Ascending aorta (tissue), 2 donors: ENCODE data around the gene SHANK3. TPM values are rescaled to one million over a fixed set of nuclear protein-coding genes. Genes with fewer than 3 reads are reported as not detected.

Experiments
- DNase-seq, 2 donors: peaks; one replicate each; pipeline ENCODE4 v3.0.0-alpha.2; 2019; ENCODE audit warnings: low spot score in 2 of 2
- H3K27ac ChIP-seq, 2 donors: fragments of 200-600 bp; sonication (generic); one replicate each; pipeline ENCODE4 v1.5.1; 2016 to 2017; ENCODE audit warnings: mild to moderate bottlenecking in 1 of 2
- H3K27me3 ChIP-seq: fragments of 200-600 bp; sonication (generic); one replicate; pipeline ENCODE4 v1.5.1; 2017
- H3K36me3 ChIP-seq, 2 donors: fragments of 200-600 bp; sonication (generic); one replicate each; pipeline ENCODE4 v1.5.1; 2016
- H3K4me1 ChIP-seq, 2 donors: fragments of 200-600 bp; sonication (generic); one replicate each; pipeline ENCODE4 v1.5.1; 2016 to 2017; ENCODE audit warnings: mild to moderate bottlenecking in 1 of 2
- H3K4me3 ChIP-seq, 2 donors: fragments of 200-600 bp; sonication (generic); one replicate each; pipeline ENCODE4 v1.5.1; 2016 to 2017; ENCODE audit warnings: mild to moderate bottlenecking in 1 of 2
- H3K9me3 ChIP-seq, 2 donors: fragments of 200-600 bp; sonication (generic); one replicate each; pipeline ENCODE4 v1.5.1; 2016
- CTCF ChIP-seq, 3 experiments: fragments of 200-600 bp in 2 of 3; fragments of 450-650 bp in 1 of 3; sonication (generic) in 2 of 3; IDR thresholded peaks; one replicate each; pipeline ENCODE4 v1.5.1; 2016 to 2019; ENCODE audit warnings: antibody characterized with exemption in 3 of 3, mild to moderate bottlenecking in 1 of 3, moderate library complexity in 1 of 3
- intact Hi-C: fragments of 100-400 bp; cut with DNase I; formaldehyde crosslinking; loops from one replicate; pipeline ENCODE4 v1.15.1; 2023
- total RNA-seq: library from RNA; depleted of rRNA; stranded (reverse); fragments of >200 nt; gene quantifications from one replicate; pipeline ENCODE4 v1.1.0, GENCODE V29; 2016

SHANK3 gene
- 128 TPM for total RNA-seq

GRCh38 chr22:50672471-50673230, at the start of gene SHANK3:
TSS of gene SHANK3 (plus strand) at chr22:50672823.
- Histone ChIP-seq H3K36me3 (no peaks in the 10 kb centered on the region), H3K27ac (peak within 1 kb of the TSS in 1 of 2 donors; percentile 61), H3K9me3 (no peaks in the 10 kb centered on the region), H3K4me3 (peak within 1 kb of the TSS; percentile 30 to 42), H3K27me3 (peaks cover 4% of the 10 kb centered on the region), H3K4me1 (peaks cover 0 to 6% of the 10 kb centered on the region in 2 donors)
- intact Hi-C loops = no loop called here
- peak in 1 of 2 donors; percentile 65 for DNase-seq
- TF ChIP-seq CTCF (IDR thresholded peaks at IDR 0.05) = no peak

- no peaks in the 10 kb centered on the region for H3K9me3 ChIP-seq
- no peaks in the 10 kb centered on the region for H3K27me3 ChIP-seq
- H3K4me1 ChIP-seq = peaks cover 4 to 15% of the 10 kb centered on the region in 2 donors
- no peak for TF ChIP-seq CTCF (IDR thresholded peaks at IDR 0.05)
- intact Hi-C loops = loop anchor here (5.0 kb wide), 3 partner anchors 97 to 772 kb away; partner anchors contain the start of genes SCO2 and ZBED4
- no peak overlapping the region for H3K27ac ChIP-seq
- no peak overlapping the region for H3K4me3 ChIP-seq
- H3K36me3 ChIP-seq = no peaks in the 10 kb centered on the region
- DNase-seq = peak in 1 of 2 donors; percentile 56
These were observed 48.1 kb upstream of the SHANK3 start for GRCh38 chr22:50624347-50625130.

DNA sequence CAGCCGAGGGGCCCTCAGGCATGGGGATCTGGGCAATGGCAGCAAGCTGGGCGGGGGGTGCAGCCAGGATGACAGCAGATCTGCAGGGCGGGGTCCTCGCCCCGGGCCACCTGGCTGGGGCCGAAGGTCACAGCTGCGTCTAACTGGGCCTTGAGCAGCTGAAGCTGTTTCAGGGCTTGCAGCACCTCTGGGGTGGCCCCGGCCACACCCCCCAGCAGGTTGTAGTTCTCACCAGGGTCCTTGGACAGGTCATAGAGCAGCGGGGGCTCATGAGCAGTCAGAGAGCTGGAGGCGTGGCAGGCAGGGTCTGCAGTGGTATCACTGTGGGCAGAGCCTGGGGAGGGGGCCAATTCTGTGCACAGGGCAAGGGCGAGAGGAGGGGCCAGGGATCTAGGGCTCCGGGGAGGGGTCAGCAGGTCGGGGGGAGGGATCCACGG, 47.5 kb upstream of the SHANK3 start:
- intact Hi-C loops = loop anchor here (5.0 kb wide), 3 partner anchors 98 to 773 kb away; partner anchors contain the start of genes SCO2 and ZBED4
- peak in 1 of 2 donors; percentile 60 for DNase-seq
- peaks cover 4 to 15% of the 10 kb centered on the region in 2 donors for H3K4me1 ChIP-seq

DNA sequence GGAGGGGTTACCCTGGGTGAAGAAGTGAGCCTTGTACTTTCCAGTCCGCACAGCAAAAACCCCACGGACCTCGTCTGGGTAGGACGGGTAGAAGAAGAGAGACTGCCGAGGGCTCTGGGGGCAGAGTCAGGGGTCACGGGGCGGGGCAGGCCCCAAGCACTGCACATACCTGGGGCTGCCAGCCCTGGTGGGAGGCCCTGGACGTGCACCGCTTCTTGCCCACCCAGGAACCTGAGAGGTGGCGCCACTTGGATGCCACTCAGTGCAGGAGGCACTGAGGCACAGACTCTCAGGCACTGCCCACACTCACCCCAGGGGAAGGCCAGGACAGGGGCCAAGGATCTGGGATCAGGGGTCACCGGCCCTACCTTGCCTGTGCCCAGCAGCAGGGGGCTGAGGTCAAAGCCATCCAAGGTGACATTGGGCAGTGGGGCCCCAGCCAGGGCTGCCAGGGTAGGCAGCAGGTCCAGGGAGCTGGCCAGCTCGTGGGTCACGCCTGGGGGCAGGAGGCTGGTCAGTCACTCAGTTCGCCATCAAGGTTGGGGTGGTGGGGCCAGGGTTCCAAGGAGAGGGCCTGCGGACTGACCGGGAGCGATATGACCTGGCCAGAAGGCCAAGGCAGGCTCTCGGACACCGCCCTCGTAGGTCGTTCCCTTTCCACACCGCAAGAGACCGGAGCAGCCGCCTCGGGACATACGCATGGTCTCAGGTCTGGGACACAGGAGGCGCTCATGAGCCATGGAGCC, 46.9 kb upstream of the SHANK3 start:
- no peak for TF ChIP-seq CTCF (IDR thresholded peaks at IDR 0.05)

More for the DNA sequence above, 47.5 kb upstream of the SHANK3 start:
- Histone ChIP-seq H3K9me3 (no peaks in the 10 kb centered on the region), H3K4me3 (no peak overlapping the region), H3K27me3 (no peaks in the 10 kb centered on the region), H3K27ac (no peak overlapping the region), H3K36me3 (no peaks in the 10 kb centered on the region)
- no peak for TF ChIP-seq CTCF (IDR thresholded peaks at IDR 0.05)

GRCh38 chr22:50626314-50626849, 46.2 kb upstream of the SHANK3 start:
- intact Hi-C loops = loop anchor here (5.0 kb wide), 3 partner anchors 99 to 774 kb away; partner anchors contain the start of genes SCO2 and ZBED4
- Histone ChIP-seq H3K27me3 (no peaks in the 10 kb centered on the region), H3K4me1 (peaks cover 4 to 15% of the 10 kb centered on the region in 2 donors), H3K27ac (no peak overlapping the region), H3K4me3 (no peak overlapping the region), H3K36me3 (no peaks in the 10 kb centered on the region), H3K9me3 (no peaks in the 10 kb centered on the region)
- no peak for TF ChIP-seq CTCF (IDR thresholded peaks at IDR 0.05)
- DNase-seq = no peak

More for the DNA sequence above, 46.9 kb upstream of the SHANK3 start:
- no peak for DNase-seq
- intact Hi-C loops = loop anchor here (5.0 kb wide), 3 partner anchors 98 to 773 kb away; partner anchors contain the start of genes SCO2 and ZBED4
- Histone ChIP-seq H3K4me1 (peaks cover 4 to 15% of the 10 kb centered on the region in 2 donors), H3K27me3 (no peaks in the 10 kb centered on the region), H3K27ac (no peak overlapping the region), H3K9me3 (no peaks in the 10 kb centered on the region), H3K4me3 (no peak overlapping the region), H3K36me3 (no peaks in the 10 kb centered on the region)
